GM12892 (cell line): ENCODE measurements around the gene FMC1.

Source experiments
- POLR2A ChIP-seq: IDR thresholded peaks from 2 replicates; pipeline ENCODE4 v1.6.1; 2011; ENCODE audit warnings: low read depth, low read length, control low read depth
- POLR2AphosphoS5 ChIP-seq: IDR thresholded peaks from 2 replicates; pipeline ENCODE4 v1.6.1; 2011; ENCODE audit warnings: low read depth, low read length, control low read depth
- TAF1 ChIP-seq: IDR thresholded peaks from 2 replicates; pipeline ENCODE4 v1.6.1; 2011; ENCODE audit warnings: low read depth, mild to moderate bottlenecking, control low read depth, low read length, borderline replicate concordance

GRCh38 chr7:139341776-139342226 is 664 bp downstream of the FMC1 start:
- no peak for TF ChIP-seq POLR2A
- no peak for TF ChIP-seq POLR2AphosphoS5
- TF ChIP-seq TAF1: 0 out of 2 replicates have a peak, but pooled peaks have one; percentile 31
